GM21367 (cell line): ENCODE data around the gene CAPZA3.
"Not testable (repeated sequence)": the region's sequence is repeated elsewhere in the genome, so short reads cannot be mapped to it uniquely, and the experiment has no call there.

Experiments used
- ATAC-seq: cut with Tn5 transposase; IDR thresholded peaks from one replicate; pipeline ENCODE4 v1.9.1; 2021; ENCODE audit not compliant: unreplicated experiment

CAPZA3 gene, protein sequence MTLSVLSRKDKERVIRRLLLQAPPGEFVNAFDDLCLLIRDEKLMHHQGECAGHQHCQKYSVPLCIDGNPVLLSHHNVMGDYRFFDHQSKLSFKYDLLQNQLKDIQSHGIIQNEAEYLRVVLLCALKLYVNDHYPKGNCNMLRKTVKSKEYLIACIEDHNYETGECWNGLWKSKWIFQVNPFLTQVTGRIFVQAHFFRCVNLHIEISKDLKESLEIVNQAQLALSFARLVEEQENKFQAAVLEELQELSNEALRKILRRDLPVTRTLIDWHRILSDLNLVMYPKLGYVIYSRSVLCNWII

GRCh38 chr12:18737819-18738218 lies at the start of gene CAPZA3, which contains the start of gene PLCZ1:
CAPZA3 (plus strand) TSS chr12:18738119; CDS start chr12:18738269, 150 bp downstream.
PLCZ1 (minus strand) TSS chr12:18738012; CDS start chr12:18737371, 641 bp downstream.
- no peak for ATAC-seq

DNA sequence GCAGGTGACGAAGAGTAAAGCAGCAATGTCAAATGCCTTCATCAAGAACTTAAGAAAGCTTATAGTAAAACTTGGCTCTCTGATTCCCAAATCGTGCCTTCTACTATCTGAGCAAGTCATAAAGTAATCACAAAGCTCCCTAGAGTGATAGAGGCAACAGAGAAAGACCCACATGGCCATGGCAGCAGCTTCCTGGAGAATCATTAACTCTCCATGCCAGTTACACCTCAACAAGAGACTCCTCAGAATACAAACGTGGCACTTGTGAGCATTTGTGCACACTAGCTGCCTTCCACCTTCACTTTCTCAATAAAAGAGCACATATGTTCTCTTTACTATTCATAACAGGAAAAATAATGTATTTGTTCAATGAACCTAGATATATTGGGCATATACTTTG lies 48.1 kb upstream of the CAPZA3 start:
- no peak for ATAC-seq

DNA sequence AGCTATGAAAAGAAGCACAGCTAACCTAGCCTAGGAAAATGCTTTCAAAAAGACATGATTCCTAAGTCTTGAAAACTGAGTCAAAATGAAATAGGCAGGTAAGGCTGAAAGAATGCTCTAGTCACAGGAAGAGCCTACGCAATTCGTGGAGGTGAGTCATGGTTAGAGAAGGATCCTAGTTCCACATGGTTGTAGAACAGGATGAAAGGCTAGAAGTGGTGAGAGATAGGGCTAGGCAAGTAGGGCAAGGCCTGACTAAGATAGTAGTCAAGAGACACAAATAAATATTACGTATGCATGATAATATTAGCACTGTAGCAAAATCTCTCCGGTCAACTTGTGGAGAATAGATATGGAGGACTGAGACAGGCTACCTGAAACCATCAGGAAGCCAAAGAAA lies 47.3 kb upstream of the CAPZA3 start:
- ATAC-seq, result no peak

GRCh38 chr12:18693986-18694385 lies 43.9 kb upstream of the CAPZA3 start:
- ATAC-seq, result not testable (repeated sequence)

GRCh38 chr12:18696971-18697602 lies 40.8 kb upstream of the CAPZA3 start:
- no peak for ATAC-seq

GRCh38 chr12:18700271-18700670 lies 37.6 kb upstream of the CAPZA3 start:
- ATAC-seq, result no peak

DNA sequence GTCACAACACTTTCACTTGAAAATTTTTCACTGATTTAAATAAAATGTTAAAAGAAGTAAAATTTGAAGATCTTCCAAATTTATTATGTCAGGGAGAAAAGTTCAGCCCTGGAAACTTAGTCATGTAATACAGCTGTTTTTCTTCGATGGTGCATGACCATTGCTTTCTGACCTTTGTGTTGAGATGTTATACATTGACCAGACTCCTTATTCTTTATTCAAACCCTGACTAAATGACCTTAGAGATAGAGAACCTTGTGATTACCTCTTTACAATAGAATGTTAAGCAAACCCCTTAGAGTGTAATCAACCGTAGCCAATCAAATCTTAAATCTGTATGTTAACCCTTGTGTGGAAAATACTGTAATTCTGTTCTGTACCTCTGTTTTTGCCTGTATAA lies 34.6 kb upstream of the CAPZA3 start:
- ATAC-seq, result no peak

DNA sequence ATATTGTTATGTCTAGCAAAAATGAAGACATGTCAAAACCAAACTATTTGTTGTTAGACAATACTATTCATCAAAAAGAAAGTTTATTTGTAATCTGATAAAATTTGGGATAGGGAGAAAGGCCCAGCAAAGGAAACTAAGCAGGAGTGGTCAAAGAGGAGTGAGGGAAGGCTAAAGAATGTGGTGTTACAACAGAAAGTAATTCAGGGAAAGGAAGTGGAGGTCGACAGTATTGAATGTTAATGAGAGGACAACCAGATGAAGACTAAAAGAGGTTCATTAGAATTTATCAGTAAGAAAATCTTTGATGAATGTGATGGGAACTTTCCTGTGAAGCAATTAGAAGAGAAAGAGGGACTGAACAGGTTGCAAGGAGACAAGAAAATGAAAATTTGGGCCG lies 34.0 kb upstream of the CAPZA3 start:
- no peak for ATAC-seq

DNA sequence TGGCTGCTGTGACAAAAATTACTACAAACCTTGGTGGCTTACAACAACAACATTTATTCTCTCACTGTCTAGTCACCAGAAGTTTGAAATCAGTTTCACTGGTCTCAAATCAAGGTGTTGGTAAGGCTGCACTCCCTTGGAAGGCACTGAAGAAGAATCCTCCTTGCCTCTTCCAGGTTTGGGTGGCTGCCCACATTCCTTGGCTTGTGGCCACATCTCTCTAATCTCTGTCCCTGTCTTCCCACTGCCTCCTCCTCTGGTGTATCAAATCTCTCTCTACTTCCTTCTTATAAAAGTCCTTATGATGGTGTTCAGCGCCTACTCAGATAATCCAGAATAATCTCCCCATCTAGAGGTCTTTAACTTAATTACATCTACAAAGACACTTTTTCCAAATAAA lies 31.1 kb upstream of the CAPZA3 start:
- ATAC-seq, result no peak

- ATAC-seq, result no peak
These were observed 21.7 kb upstream of the CAPZA3 start for GRCh38 chr12:18716236-18716635.

- ATAC-seq, result no peak
These were observed 19.5 kb upstream of the CAPZA3 start for GRCh38 chr12:18718462-18718861.

DNA sequence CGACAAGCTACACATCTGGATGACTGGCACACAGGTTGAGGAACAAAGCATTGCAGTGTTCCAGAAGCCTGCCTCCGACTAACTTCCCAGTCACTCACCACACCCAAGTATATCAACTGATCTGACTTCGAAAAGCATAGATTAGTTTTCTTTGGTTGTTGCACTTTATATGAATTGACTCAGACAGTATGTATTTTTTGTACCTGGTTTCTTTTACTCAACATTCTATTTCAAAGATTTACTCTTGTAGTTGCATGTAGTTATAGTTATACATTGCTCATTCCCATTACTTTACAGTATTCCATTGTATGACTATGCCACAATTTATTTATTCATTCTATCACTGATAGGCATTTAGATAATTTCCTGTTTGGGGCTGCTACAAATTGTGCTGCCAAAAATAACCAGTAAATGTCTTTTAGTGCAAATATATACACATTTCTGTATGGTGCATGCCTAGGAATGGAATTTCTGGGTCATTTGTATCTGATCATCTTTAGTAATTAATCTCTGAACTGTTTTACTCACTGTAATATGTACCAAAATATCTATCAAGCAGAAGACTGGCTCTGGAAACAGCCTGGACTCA lies 17.9 kb upstream of the CAPZA3 start:
- ATAC-seq, result no peak

- ATAC-seq, result no peak
These were observed 17.2 kb upstream of the CAPZA3 start for GRCh38 chr12:18720690-18721089.

GRCh38 chr12:18721452-18721851 lies 16.5 kb upstream of the CAPZA3 start:
- no peak for ATAC-seq

DNA sequence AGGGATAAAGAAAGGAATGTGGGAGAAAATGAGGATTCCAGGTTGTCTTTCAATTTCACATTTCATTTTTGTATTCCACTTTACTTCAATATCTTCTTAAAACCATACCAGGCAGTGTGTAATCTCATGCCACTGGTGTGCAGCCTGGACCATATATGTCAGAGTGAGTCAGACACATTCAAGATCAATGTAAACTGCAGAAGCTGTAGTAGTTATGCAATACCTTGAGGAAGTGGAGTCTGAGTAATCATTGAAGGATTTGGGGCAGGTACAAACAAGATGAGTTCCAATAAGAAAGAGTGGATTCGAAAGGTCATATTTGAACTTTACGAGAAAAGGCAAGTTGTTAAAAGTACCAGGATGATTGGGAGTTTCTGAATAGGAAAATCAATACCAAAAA lies 14.2 kb upstream of the CAPZA3 start:
- no peak for ATAC-seq

DNA sequence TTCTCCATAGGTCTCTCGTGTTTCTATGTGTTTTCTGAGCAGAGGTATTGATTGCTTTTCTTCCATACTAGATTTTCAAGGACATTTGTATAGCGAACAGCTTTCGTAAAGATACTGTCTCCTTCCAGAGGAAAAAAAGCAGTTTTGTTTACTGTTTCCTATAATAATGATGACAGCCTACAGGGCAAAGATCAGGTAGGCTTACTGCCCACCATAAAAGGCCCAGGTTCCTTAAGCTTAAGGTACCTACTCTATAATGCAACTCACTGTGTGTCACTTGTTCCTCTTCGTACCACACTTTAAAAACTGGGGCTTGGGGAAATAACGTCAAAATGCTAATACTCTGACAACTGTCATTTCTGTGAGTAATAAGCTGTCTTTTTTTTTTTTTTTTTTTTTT lies 6.8 kb upstream of the CAPZA3 start:
- no peak for ATAC-seq

GRCh38 chr12:18747895-18748294 lies 10.0 kb downstream of the CAPZA3 start:
- ATAC-seq, result no peak

- no peak for ATAC-seq
These were observed 11.6 kb downstream of the CAPZA3 start for GRCh38 chr12:18749386-18749957.

- ATAC-seq, result no peak
These were observed 12.2 kb downstream of the CAPZA3 start for GRCh38 chr12:18750085-18750484.

- ATAC-seq, result no peak
These were observed 13.9 kb downstream of the CAPZA3 start for GRCh38 chr12:18751866-18752265.

GRCh38 chr12:18752280-18752920 lies 14.5 kb downstream of the CAPZA3 start:
- no peak for ATAC-seq
